ENCODE measurements around the gene TSHZ2. TPM values are rescaled to one million over a fixed set of nuclear protein-coding genes. Genes with fewer than 3 reads are reported as not detected.

The TSHZ2 gene
- total and polyA plus RNA-seq, 2 of the 4 experiments (the other 2 are of a cell fraction), result under 0.01 to 0.02 TPM

- H3K27me3 ChIP-seq (ENCODE audit: control insufficient read depth, insufficient read depth, low read length), result peaks cover 2% of the 10 kb centered on the region; the same call in 1 of the 2 replicates
- no peak overlapping the region for H3K18ac ChIP-seq (ENCODE audit: low read depth, low read length)
- no peak for DNase-seq
- no peak overlapping the region for H4K8ac ChIP-seq (ENCODE audit: low read depth in 2 of 2, low read length in 2 of 2)
- in situ Hi-C loops (cut with MboI; ENCODE audit: low sequenced_read_pairs) (no loop called here), intact Hi-C loops (cut with micrococcal nuclease) (no loop called here), dilution Hi-C loops (cut with HindIII; ENCODE audit: low sequenced_read_pairs, unreplicated experiment) (no loop called here)
- WGBS, 2 experiments (ENCODE audit: extremely low coverage in 2 of 2, insufficient read length in 1 of 2), result no CpG with 5 or more reads among the region's 1 CpG
- H3K4me2 ChIP-seq (ENCODE audit: low read depth, low read length), result no peak overlapping the region
- no peak overlapping the region for H4K5ac ChIP-seq (ENCODE audit: low read depth, low read length)
- H3K4me3 ChIP-seq (ENCODE audit: insufficient read depth, low read depth, low read length), result no peak overlapping the region
- no peak for ATAC-seq (ENCODE audit: low read depth)
- H2AK5ac ChIP-seq (ENCODE audit: low read depth, low read length), result no peak overlapping the region
- no peak overlapping the region for H4K91ac ChIP-seq (ENCODE audit: insufficient read depth, low read depth, low read length)
- BruUV-seq (replicated peaks), result no TSS peak
- no peak overlapping the region for H3K23ac ChIP-seq (ENCODE audit: low read depth, low read length)
- no peaks in the 10 kb centered on the region for H3K79me1 ChIP-seq (ENCODE audit: low read depth in 1 of 2, low read length in 2 of 2)
- H3K4ac ChIP-seq (ENCODE audit: low read depth, low read length), result no peak overlapping the region
- no peak overlapping the region for H3K27ac ChIP-seq (ENCODE audit: insufficient read depth, low read length)
- no peak overlapping the region for H2BK15ac ChIP-seq (ENCODE audit: low read depth, low read length)
- no peak overlapping the region for H3K9ac ChIP-seq (ENCODE audit: low read depth, low read length)
- H2AFZ ChIP-seq (replicated peaks; ENCODE audit: low read length, poor library complexity), result no peak overlapping the region
- no peaks in the 10 kb centered on the region for H3K36me3 ChIP-seq (ENCODE audit: control insufficient read depth, insufficient read depth, low read length)
- ChIA-PET CTCF (no interaction called here), POLR2A (ENCODE audit: unreplicated experiment) (no interaction called here)
- H2BK20ac ChIP-seq (ENCODE audit: low read depth, low read length), result no peak overlapping the region
- H3K4me1 ChIP-seq (ENCODE audit: control insufficient read depth, insufficient read depth, low read length), result no peaks in the 10 kb centered on the region
- TF ChIP-seq RAD21 (IDR thresholded peaks at IDR 0.05; ENCODE audit: low read length) (no peak), CEBPB (IDR thresholded peaks at IDR 0.05; ENCODE audit: low read depth, low read length) (no peak), SMC3 (IDR thresholded peaks at IDR 0.05; ENCODE audit: low read depth, low read length) (no peak), ELK1 (IDR thresholded peaks at IDR 0.05; ENCODE audit: borderline replicate concordance, low read depth, low read length) (no peak), FOS (IDR thresholded peaks at IDR 0.05; ENCODE audit: low read depth, low read length) (no peak), NFE2L2 (IDR thresholded peaks at IDR 0.05; ENCODE audit: low read depth, low read length) (no peak), MAFK (IDR thresholded peaks at IDR 0.05; ENCODE audit: low read depth, low read length) (no peak), RCOR1 (IDR thresholded peaks at IDR 0.05; ENCODE audit: insufficient replicate concordance, low read length) (no peak), CTCF (conservative IDR thresholded peaks at IDR 0.05; ENCODE audit: low read depth, low read length) (no peak), MXI1 (IDR thresholded peaks at IDR 0.05; ENCODE audit: borderline replicate concordance, low read depth, low read length) (no peak), CHD1 (IDR thresholded peaks at IDR 0.05; ENCODE audit: low read depth, low read length) (no peak)
- H3K9me1 ChIP-seq (ENCODE audit: insufficient read depth, low read length), result no peaks in the 10 kb centered on the region
- H2BK120ac ChIP-seq (ENCODE audit: low read depth, low read length), result no peak overlapping the region
- H3K56ac ChIP-seq (ENCODE audit: extremely low read depth, insufficient read depth, low read length), result no peak overlapping the region
- H3K9me3 ChIP-seq (ENCODE audit: control insufficient read depth, insufficient read depth, low read length), result no peaks in the 10 kb centered on the region
- no peak overlapping the region for H3K14ac ChIP-seq (replicated peaks; ENCODE audit: low read depth, low read length)
- H4K20me1 ChIP-seq (ENCODE audit: insufficient read depth, low read length), result no peaks in the 10 kb centered on the region
- no peak overlapping the region for H2AK9ac ChIP-seq (replicated peaks; ENCODE audit: low read depth, low read length, poor library complexity)
- H2BK5ac ChIP-seq (ENCODE audit: low read depth, low read length, poor library complexity, severe bottlenecking), result no peak overlapping the region
These were observed 466.9 kb downstream of the TSHZ2 start for GRCh38 chr20:53439046-53439445.

Data from IMR-90 (cell line).